NCI-H2107 treated with DMSO at 0.1 percent for 48 hours (cell line): ENCODE data around the gene THAP12.
A peak's percentile ranks its signal among the peaks of the same experiment; 100 is the strongest.
"Not testable (repeated sequence)": the region's sequence is repeated elsewhere in the genome, so short reads cannot be mapped to it uniquely, and the experiment has no call there.

Experiments
- DNase-seq: peaks from one replicate; lab custom pipeline; 2025; ENCODE audit not compliant: unreplicated experiment; lab: John Stamatoyannopoulos, UW

THAP12 gene, protein sequence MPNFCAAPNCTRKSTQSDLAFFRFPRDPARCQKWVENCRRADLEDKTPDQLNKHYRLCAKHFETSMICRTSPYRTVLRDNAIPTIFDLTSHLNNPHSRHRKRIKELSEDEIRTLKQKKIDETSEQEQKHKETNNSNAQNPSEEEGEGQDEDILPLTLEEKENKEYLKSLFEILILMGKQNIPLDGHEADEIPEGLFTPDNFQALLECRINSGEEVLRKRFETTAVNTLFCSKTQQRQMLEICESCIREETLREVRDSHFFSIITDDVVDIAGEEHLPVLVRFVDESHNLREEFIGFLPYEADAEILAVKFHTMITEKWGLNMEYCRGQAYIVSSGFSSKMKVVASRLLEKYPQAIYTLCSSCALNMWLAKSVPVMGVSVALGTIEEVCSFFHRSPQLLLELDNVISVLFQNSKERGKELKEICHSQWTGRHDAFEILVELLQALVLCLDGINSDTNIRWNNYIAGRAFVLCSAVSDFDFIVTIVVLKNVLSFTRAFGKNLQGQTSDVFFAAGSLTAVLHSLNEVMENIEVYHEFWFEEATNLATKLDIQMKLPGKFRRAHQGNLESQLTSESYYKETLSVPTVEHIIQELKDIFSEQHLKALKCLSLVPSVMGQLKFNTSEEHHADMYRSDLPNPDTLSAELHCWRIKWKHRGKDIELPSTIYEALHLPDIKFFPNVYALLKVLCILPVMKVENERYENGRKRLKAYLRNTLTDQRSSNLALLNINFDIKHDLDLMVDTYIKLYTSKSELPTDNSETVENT

DNA sequence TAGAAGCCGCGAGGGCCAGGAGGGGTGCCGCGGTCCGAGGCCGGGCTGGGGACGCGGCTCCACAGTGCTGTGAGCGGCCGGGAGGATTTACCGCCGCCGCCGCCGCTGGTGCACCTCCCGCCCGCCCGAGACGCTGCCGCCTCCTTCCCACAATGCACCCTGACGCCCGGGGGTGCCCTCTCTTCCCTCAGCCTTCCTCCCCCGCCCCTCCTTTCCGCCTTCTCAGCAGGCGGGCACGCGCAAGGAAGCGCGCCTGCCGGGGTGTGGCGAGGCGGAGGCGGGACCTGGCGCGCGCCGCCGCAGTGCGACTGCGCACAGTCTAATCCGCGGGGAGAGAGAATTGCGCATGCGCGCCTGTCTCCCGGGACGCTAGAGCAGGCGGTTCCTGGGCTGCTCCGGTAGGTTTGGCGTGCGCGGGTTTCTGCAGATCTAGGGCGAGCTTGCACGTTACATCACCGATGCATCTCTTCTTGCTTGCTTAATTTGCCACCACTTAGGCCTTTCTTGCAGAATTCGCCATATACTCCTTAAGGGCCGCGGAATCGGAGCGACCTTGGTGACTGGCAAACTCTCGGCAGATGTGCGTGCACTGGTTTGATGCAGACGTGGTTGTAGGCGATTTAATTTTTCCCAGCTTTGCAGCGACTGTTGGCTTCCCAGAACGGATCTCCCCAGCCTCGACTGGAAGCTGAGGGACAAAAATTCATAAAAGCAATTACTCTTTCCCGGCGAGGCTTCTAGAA, at the start of gene THAP12, which contains the start of gene GVQW3:
TSS of gene THAP12 (minus strand) at position 156 of the 743 bp plus-strand sequence. CDS start 296 bp downstream, outside the sequence.
TSS of gene GVQW3 (plus strand) at position 347 of the 743 bp plus-strand sequence. CDS start 506 bp downstream, outside the sequence.
- DNase-seq = peak; percentile 87

DNA sequence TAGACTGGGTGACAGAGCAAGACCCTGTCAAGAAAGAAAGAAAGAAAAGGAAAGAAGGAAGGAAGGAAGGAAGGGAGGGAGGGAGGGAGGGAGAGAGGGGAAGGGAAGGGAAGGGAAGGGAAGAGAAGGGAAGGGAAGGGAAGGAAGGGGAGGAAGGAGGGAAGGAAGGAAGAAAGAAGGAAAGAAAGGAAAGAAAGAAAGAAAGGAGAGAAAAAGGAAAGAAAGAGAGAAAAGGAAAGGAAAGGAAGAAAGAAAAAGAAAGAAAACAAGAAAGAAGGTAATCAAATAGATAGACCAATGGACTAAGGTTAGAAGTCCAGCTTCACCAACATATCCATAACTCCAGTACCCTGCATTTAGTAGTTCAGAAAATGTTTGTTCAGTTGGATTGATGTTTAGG, 45.7 kb upstream of the THAP12 start:
- no peak for DNase-seq

DNA sequence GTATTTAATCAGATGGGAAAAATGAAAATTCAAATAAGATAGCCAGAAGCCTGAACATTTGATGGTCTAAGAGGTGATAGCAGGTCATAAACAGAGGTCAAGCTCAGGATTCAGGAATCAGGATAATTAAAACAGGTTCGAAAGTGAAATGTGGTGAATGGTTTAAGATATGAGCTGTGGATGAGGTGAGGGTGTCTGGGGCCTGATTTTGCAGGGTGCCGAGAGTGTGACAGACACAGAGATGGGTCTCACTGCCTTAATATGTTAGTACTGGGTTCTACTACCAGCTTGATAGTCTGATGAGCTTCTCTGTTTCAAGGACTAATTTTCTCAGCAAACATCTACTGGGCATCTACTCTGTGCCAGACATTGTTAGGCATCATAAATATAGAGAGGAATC, 44.0 kb upstream of the THAP12 start:
- no peak for DNase-seq

DNA sequence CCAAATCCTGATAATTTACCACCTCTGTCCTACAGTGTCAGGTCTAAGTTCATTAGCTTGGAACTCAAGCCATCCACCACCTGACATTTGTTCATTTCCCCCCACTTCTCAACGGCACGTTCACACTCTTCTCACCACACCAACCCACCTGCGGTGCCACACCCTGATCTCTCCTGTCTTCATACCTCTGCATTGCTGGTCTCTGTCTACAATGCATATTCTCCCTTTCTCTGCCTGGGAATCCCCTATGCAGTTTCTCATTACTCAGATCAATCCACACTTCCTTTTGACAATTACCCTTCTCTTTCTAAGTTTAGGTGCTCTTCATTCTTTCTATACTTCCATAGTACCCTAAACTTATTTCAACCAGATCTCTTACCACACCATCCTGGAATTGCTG, 43.4 kb upstream of the THAP12 start:
- DNase-seq = no peak

DNA sequence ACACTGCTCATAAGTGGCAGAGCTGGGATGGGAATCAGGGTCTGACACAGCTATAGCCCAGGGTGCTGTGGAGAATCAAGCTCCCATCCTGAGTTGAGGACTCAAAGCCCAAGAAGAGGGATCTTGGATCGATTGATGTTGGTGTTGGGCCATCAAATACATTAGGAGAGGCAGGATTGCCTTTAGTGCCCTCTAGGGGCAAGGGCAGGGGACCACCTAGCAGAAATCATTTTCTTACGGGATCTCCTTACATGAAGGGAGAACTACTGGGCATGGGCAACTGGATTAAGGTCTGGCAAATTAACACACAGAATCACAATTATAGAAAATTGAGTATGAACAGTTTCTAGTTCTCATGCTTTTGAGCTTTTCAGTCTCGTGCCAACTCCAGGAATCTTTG, 39.0 kb upstream of the THAP12 start:
- DNase-seq = no peak

DNA sequence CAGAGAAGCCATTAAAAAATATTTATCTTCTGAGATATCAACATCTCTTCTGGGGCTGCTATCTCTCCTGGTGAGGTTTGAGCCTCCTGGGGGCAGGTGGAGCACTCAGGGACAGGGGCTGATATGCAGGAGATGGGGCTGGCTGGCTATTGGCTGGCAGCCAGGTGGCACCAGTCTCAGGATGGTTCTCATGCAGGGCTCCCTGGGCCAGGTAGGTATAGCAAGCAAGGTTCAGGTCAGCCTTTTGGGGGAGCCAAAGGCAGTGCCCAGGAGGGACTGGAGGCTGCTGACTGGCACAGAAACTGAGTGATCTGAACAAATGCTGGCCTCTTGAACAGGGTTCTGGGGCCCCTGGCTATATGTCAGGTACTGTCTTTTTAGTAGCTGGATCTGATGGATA, 34.1 kb upstream of the THAP12 start:
- DNase-seq = no peak

DNA sequence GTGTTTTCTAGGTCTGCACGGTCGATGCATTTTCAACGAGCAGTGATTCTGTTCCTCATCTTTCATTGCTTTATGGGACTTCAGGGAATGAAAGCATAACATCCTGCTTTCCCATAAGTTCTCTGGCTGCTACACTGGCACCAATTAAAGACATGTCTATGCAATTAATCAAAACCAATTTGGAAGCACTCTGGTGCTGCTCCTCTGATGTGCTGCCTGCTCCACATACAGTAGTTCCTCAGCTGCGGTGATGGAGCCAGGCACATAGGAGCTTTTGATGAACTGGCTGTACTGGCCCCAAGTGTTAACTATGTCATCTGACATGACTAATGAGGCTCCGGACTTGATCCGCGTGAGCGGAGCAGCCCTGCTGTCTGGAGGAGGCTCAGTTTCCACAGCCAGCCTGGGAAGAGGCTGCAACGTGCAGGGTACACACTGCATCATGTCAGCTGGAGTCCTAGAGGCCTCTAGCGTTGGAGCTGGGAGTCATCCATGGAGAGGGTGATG, 30.0 kb upstream of the THAP12 start:
- peak; percentile 16 for DNase-seq

DNA sequence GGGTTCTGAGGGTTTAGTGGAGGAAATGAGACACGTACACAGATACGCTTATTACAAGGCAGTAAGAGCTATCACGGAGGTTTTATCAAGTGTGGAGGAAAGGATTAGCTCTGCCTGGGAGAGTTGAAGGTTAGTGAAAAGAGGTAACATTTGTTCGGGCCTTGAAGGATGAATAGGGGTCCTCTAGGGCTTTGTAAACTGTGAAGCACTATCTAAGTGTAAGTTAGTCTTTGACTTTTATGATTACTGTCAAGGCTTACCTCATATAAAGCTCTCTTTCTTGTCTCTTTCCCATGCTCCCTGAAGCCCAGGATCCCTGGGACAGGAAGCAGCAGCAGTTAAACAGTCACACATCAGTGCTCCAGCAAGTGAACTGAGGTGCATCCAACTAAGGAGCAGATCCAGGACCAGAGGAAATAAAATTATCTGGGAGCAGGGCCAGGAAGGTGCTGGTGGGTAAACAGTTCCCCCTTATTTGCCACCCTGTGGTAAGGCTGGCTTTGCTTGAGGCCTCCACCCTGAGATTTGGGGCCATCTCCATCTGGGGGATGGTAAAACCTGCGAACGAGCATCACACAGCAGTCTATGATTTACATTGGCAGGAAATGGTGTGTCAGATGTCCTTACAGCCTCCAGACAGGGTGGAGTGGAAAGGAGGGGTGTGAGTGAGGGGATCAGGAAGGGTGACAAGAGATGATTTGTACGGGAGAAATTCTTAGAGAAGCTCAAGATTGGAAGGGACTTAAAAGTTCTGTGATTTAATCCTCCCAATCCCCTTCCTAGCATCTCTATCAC, 27.4 kb upstream of the THAP12 start:
- DNase-seq = no peak

DNA sequence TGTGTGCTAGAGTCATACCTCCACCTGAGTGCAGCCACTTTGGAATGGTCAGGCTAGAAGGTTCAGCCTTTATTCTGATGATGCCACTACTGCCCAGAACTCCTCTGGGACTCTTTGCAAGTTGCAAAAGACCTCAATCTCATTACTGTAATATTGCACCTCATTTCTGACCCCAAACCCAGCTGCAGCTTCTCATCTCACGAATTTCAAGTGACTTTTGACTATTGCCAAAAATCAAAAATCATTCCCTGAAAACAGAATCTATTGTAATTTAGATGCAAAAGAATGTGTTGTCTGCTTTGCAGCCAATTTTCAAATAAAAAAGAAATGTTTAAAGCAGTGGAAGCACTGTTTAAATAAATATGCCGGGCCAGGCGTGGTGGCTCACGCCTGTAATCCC, 25.4 kb upstream of the THAP12 start:
- no peak for DNase-seq

DNA sequence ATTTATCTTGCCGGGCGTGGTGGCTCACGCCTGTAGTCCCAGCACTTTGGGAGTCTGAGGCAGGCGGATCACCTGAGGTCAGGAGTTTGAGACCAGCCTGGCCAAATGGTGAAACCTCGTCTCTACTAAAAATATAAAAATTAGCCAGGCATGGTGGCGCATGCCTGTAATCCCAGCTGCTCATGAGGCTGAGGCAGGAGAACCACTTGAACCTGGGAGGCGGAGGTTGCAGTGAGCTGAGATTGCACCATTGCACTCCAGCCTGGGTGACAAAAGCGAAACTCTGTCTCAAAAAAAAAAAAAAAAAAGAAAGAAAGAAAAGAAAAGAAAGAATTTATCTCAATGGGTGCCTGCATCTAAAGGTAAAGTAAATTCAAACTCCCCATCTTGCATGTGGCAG, 20.6 kb upstream of the THAP12 start:
- not testable (repeated sequence) for DNase-seq

DNA sequence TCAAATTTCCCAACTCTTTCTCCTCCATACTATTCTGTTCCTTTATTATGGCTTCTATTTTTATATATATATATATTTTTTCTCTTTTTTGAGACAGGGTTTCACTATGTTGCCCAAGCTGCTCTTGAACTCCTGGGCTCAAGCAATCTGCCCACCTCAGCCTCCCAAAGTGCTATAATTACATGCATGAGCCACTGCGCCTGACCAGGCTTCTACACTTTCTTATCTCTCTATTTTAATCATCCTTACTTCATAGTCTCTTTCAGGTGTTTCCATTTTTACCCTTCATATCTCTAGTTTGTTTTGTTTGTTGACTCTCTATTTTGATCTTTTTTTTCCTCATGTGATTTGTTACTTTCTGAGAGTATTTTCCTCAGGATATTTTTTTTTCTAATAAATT, 20.0 kb upstream of the THAP12 start:
- DNase-seq = no peak

DNA sequence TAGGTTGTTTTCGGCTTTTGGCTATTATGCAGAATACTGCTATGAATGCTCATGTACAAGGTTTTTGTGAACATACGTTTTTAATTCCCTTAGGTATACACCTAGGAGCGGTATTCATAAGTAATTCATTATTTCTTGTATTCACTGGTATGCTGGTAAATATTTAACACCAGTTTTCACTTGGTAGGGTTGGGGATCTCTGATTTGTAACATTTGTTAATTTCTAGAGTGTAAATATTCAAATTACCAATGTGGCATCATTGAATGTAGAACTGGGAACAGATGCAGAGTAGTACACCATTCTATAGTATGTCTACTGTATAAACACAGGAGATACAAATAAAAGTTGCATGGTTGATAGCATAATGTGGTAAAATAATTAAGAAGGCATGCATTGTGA, 16.5 kb upstream of the THAP12 start:
- DNase-seq = no peak

DNA sequence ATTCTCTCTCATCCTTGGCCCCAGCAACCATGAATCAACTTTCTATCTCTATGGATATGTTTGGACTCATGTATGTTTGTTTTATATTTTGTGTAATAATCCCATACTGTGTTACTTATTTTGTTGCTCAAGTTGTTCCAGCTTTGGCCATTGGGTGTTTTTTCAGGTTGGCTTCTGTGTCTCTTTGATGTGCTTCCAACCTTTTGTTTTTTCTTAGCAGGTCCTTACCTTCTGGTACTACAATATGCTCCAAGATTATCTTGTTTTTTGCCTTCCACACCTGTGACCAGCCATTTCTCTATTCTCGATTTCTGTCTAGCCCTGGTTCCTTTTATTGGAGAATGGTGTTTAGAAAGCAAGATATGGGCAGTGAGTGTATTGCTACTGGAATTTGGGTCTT, 14.4 kb upstream of the THAP12 start:
- no peak for DNase-seq

DNA sequence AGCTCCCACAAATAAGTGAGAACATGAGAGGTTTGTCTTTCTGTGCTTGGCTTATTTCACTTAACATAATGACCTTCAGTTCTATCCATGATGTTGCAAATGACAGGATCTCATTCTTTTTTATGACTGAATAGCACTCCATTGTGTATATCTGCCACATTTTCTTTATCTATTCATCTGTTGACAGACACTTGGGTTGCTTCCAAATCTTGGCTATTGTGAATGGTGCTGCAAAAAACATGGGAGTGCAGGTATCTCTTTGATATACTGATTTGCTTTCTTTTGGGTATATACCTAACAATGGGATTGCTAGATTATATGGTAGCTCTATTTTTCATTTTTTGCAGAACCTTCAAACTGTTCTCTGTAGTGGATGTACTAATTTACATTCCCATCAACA, 13.5 kb upstream of the THAP12 start:
- no peak for DNase-seq

DNA sequence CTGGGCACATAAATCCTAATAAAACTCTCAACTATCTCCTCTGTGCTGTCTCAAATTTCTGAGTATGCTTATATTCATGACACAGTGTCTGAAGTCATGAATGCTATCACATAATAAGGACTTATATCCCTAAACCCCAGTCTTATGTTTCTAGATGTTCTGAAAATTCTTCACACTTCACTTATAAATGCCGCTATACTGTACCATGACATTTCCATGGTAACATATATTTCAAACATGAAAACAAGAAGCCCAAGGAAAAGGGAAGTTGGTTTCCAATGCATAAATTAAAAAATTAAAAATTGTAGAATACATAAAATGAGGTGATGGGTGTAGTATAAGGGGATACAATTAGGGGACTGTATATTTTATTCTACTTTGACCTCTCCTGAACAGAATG, 11.9 kb upstream of the THAP12 start:
- DNase-seq = no peak

DNA sequence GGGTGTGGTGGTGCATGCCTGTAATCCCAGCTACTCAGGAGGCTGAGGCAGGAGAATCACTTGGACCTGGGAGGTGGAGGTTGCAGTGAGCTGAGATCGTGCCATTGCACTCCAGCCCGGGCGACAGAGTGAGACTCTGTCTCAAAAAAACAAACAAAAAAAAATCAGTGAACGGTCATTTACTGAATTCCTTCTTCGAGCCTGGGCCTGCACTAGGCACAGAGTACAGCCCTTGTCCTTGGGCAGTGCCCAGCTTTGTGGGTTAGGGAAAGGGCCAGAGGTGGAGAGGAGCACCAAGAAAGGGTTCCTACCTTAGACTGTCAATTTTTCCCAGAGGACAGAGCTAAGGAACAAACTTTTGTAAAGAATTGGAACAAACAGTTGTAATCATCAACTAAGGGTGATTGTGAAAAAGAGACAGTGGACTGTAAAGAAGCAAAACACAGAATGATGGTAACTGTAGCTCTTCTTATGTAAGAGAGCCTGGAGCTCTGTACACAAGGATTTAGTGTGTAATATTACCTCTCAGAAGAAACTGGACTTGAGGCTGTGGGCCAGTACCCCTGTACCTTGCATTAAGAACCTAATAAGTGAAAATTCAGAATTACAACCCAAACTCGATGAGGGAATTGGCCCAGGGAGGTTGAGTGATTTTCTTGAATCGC, 11.0 kb upstream of the THAP12 start:
- no peak for DNase-seq

DNA sequence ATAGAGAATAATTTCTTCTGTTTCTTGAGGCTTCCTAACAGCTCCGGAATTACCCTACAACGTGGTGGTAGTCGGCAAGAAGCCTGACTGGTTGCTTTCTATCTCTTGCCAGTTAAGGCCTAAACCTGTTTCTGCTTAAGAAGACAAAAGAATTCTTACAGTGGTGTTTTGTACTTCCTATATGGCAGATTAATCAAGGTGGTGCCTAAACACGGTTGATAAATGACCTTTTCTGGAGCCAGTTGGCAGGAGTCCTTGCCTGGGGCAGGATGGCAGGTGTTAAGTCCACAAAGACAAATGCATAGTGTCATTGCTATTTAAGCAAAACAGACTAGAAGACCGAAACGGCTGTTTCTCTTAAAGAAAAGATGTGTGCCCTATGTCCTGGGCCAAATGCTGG, 10.1 kb upstream of the THAP12 start:
- DNase-seq = no peak

DNA sequence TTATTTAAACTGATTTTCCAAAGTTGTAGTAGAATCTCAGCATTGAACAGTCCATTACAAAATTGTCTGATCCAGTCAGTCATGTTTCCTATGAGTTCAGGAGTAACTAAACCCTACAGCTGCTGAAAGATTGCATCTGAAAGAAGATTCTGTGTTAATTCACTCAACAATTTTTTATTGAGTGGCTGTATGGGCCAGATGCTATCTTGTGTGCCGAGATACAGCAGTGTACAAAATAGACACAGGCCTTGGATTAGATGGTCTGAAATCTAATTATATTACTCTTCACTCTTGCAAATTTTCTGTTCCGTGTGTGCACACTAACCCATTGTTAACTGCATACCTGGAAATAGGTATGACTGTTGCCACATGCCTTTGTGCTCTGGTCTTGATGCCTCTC, 7.5 kb upstream of the THAP12 start:
- DNase-seq = no peak

DNA sequence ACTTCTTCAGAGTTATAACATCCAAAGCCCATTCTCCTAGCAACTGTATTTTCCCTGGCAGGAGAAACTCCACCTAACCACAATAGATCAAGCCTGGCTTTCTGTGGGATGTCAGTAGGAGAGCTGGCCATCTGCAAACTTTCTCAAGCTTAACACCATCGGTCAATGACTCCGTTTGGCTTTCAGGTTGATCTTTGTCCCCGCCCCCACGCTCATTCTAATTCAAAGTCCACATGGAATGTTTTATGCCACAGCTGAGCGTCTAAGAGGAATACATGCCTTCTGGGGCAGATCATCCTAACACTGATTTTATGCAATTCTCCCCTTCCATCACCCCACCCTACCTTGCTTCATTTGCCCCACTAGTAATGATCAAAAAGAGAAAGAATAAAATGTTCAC, 5.0 kb upstream of the THAP12 start:
- DNase-seq = no peak

DNA sequence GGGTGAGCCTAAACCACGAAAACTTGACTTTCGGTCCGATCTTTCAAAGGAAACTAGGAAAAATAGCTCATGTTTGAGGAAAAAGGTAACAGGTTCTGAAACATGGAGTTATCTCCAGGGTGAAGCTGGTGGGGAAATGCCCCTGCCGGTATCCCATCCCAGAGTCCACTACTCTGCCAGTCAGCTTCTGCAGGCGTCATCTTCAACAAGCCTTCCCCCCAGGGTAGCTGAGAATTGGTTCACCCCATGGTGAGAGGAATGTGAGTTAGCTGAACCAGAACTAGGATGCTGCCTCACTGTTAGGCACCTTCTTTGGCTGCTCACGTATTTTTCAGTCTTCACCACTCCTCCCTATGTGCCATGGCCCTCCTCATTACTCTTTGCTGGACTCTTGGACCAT, 1.3 kb upstream of the THAP12 start:
- no peak for DNase-seq
